Measurements from ENCODE around the gene ARHGAP44.
A peak's percentile ranks its signal among the peaks of the same experiment; 100 is the strongest.

ARHGAP44 gene

DNA sequence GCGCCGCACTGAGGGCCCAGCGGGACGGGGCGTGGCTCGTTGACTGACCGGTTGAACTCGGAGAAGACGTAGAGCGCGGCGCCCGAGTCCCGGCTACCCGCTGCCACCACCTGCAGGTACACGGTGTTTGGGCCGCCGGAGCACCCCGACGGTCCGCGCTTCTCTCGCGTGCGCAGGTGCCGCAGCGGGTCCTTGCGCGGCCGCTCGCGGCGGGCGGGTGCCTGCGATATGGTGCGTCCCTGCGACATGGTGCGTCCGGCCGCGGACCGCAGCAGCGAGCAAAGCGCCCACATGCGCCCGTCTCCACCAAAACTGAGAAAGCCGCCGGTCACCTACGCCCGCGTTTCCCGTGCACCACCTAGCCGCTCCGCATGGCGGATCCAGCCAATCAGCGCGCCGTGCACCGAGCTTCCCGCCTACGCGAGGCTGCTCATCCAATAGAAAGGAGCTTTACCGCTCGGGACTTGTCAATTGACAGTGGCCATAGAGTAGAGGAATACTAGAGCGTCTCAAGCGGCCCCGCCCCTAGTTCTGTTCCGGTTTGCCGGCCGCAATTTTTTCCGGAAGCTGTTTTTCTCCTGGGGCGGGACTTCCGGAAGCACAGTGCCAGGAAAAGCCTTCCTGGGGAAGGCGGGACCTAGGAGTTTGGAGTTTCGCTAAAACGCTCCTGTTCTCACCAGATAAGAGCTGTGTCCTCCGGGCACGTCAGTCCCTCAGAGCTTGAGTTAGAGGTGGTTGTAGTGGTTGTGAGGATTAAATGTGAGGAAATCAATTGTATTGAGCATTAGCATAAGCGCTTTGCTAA, 228.6 kb downstream of the ARHGAP44 start, which contains the start of gene ELAC2:
ELAC2 (minus strand) TSS at position 373 of the 805 bp plus-strand sequence; CDS start at position 293, 80 bp downstream.
- DNase-seq (ENCODE audit: low read depth in 1 of 2, low spot score in 1 of 2), result peak; percentile 89 to 95

DNA sequence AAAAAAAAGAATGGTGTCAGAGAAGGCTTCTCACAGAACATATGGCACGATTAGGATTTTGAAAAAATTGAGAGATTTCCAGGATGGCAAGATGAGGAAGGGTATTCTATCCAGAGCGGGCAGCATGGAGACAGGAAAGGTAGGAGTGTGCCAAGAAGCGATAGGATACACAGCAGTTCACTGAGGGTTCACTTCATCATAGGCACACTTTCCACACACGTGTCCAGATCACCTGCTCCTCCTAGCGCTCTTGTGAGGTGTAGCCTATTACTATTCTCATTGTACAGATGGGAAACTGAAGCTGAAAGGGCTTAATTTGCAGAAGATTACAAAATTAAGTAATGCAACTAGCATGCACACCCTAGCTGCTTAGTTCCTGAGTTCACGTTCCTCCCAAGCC, 234.7 kb downstream of the ARHGAP44 start:
- DNase-seq (ENCODE audit: low read depth in 1 of 2, low spot score in 1 of 2), result no peak

DNA sequence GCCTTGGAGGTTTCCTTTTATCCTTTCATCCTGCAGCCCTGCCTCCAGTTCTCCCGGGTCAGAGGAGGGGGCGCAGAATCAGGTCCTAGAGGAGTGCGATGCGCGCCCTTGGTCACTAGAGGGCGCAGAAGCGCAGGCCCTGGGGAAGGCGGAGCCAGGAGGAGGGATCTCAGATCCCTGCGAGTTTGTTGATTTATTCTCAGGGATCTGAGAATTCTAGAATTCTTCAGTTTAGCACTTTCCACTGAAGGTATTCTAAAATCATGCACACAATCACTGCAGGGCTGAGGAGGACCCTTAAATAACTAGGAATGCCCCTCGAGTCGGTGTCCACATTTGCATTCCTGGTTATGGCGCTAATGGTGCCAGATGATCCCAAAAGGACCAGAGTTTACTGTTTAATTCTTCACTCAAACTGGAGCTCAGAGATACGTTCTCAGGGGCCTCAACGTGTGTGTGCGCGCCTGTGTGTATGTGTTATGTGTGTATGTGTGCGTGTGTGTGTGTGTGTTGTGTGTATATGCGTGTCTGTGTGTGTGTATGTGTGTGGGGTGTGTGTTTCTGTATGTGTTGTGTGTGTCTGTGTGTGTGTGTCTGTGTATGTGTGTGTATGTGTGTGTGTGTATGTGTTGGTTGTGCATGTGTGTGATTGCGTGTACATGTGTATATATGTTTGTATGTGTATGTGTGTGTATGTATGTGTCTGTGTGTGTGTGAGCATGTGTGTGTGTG, 235.4 kb downstream of the ARHGAP44 start:
- DNase-seq (ENCODE audit: low read depth in 1 of 2, low spot score in 1 of 2), result peak; percentile 24 to 41

DNA sequence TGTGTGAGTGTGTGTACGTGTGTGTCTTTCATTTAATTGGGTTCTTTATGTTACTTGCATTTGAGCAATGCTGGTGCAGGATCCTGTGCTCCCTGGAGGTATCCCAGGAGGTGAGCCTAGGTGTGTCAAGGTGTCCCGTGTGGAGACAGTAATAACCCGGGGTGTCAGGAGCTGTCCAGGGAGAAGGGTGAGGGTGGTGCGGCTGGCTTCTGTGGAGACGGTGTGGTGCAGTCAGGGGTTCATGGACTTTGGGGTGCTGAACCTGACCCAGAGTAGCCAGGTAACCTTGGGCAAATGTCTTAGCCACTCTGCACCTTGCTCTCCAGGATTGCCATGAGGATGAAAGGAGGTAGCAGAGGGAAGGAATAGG, 235.9 kb downstream of the ARHGAP44 start:
- no peak for DNase-seq (ENCODE audit: low read depth in 1 of 2, low spot score in 1 of 2)

DNA sequence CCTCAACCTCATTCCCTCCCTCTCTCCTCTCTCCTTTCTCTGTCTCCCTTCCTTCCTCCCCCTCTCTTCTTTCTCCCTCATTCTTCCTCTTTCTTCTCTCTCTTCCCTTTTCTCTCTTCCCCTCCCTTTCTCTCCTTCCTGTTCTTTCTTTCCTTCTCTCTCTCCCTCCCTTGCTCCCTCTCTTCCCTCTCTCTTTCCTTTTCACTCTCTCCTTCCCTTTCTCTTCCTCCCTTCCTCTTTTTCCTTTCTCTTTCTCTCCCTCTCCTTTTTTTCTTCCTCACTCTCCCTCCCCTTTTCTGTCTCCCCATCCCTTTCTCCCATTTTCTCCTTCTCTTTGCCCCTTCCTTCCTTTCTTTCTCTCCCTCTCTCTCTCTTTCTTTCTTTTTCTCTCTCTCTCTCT, 236.4 kb downstream of the ARHGAP44 start:
- DNase-seq (ENCODE audit: low read depth in 1 of 2, low spot score in 1 of 2), result no peak

DNA sequence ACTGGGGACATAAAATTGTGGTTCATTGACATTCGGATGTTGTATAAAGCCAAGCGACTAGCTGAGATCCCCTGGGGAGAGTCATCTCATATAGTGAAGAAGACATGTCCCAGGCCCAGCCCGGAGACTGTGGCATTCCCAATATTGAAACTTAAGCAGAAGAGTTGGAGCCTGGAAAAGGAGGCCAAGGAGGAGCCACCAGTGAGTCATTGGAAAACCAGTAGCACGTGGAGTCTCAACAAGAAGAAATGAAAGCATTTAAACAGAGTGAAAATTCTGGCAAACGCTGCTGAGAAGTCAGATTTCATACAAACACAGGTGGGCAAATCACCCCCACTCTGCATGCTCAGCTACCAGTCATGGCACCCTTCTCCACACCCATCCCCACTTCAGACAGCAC, 237.9 kb downstream of the ARHGAP44 start:
- DNase-seq (ENCODE audit: low read depth in 1 of 2, low spot score in 1 of 2), result no peak

DNA sequence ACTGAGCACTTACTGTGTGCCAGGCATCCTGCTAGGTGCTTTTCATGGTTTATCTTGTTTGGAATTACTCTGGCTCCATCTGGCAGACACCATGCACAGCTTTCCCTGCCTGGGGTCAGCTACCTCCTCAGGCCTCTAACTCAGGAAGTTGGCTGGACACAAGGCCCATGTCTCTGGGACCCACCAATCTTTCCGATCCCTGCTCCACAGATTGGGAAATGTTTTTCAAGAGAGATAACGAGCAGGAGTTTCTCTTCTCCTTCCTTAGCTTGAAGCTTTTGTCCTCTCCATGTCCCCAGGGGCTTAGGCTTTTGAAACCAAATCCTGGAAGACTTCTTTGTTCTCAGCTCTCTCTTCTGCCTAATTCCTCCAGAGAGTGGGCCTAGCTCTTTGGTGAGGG, 240.0 kb downstream of the ARHGAP44 start:
- DNase-seq (ENCODE audit: low read depth in 1 of 2, low spot score in 1 of 2), result no peak

DNA sequence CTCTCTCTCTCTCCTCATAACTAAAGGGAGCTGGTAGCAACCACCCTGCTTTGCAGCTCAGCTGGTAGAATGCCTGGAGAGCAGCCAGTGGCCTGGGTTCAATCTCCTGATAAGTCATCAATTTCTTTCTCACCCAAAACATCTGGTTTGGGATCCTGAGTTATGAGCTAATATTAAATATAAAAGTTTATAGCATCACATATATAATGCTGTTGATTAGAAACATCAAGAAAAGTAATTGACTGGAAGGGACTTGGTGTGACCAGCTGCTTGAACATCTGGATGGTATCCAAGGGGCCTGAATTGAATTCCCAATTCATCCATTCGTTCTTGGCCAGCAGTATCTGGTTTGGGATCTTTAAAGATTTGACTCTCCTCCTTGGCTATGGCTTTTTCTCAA, 240.8 kb downstream of the ARHGAP44 start:
- DNase-seq (ENCODE audit: low read depth in 1 of 2, low spot score in 1 of 2), result no peak

DNA sequence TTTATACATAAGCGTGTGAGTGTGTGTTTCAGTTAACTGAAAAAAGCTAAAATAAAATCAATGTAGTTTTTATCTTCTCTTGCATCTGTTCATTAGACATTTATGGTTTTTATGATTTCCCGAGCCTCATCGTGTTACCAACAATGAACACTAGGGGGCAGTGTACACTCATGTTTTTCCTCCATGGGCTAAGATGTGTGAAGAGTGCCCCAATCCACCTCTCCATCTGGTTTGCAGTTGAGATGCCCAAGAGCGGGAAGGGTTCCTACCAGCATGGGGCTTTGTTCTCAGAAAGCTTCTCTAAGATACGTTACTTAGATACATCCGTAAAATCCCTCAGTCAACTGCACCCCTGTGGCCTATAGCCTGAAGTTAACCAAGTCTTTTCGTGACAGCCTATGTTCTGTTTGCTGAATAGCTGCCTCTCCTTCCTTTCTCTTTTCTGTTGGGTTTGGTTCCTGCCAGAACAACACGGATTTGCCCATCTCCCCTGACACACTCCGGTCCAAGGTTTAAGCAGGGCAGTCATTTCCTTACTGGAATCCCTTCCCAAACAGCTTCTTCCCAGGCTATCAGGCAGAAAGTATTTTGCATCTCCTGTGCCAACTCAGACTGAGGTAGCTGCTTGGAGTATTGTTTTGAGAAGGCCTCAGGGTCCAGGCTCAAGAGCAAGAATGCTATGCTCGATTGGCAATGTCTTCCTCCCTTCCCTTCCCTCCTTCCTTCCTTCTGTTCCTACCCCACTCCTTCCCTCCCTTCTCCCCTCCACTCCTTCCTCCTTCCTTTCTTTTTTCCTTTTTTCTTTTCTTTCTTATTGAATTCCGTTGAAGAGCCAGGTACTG, 241.4 kb downstream of the ARHGAP44 start:
- DNase-seq (ENCODE audit: low read depth in 1 of 2, low spot score in 1 of 2), result peak in 1 of 2 donors; percentile 10

DNA sequence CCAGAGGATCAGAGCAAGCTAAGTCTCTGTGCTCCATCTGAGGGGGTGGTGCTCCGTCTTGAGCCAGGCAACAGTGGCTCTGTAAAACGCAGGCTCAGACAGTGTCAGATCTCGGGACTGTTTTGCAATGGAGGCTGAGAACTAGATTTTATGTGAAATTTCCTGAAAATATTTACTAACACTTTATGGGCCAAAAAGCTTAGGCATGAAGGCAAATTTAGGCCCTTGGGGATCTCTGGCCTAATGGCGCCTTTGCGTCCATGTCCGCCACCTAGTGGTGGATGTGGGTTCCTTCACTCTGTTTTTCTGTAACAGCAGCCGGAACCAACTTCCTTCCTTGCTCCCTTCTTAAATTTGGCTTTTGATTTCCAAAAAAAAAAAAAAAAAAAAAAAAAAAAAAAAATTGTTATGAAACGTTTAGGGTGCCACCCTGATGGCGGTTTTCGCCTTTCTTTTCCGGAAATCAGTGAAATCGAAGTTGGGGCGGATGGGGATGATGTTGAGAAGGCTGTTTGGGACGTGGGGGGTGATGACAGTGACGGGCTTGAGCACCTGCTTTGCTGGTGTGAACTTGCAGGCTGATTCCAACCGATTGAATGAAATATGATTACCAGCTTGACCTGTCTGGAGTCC, 242.5 kb downstream of the ARHGAP44 start:
- peak in 1 of 2 donors; percentile 15 for DNase-seq (ENCODE audit: low read depth in 1 of 2, low spot score in 1 of 2)

DNA sequence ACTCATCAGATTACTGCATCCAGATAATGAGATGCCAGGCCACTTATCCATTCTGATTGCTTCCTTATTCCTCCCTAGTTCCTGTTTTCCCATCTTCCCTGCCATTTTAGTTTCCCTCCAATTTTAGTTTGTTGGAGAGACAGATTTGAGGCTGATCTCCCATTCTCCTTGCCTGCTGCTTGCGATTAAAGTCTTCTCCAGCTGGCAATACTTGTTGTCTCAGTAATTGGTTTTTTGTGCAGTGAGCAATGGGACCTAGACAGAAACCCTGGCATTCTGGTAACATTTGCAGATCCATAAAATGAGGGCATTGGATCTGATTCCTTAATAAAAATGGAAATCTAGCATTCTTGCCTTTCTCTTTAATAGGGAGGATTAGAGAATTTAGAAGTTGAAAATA, 246.1 kb downstream of the ARHGAP44 start:
- no peak for DNase-seq (ENCODE audit: low read depth in 1 of 2, low spot score in 1 of 2)

DNA sequence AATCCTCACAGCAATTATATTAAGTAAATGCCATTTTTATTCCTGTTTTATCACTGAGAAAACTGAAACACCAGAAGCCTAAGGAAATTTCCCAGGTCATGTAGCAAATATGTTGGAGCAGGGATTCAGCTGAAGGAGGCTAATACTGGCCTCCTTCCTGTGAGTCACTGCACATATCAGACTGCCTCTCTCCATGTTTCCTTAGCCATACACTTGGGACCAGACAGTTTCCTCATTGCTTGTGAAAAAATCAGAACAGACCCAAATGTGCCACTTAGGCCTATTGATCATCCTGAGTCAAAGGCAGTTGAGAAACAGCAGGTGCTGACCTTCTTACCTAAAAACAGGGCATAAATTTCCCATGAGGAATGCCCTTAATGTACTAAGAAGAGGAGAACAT, 247.5 kb downstream of the ARHGAP44 start:
- no peak for DNase-seq (ENCODE audit: low read depth in 1 of 2, low spot score in 1 of 2)

DNA sequence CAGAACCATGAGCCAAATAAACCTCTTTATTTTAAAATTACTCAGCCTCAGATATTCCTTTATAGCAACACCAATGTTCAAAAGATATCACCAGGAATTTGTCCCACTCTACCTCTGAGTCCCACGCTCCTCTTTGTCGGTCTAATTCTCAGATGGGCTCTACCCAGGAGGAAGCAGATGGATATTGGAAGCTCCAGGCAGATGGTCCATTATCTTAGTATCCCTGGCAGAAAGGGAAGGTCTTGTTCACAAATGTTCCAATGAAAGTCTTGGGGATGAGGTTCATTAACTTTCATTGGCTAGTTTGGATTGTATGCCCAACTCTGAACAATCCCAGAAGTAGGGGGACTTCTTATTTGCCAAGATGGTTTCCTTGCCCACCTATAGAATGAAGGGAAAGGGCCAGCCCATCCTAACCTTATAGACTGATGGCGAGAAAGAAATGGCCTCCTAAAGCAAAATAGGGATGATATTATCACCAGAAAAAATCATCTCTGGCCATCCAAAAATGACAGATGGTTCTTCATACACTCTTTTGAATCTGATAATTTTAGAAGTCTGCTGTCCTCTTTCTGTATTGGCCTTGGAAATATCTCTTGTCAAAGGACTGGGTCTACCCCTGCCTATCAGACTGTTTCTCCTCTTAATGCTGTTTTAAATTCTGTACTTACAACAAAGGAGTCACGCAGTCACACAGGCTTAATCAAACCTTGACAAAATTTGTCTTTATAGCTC, 249.8 kb downstream of the ARHGAP44 start:
- no peak for DNase-seq (ENCODE audit: low read depth in 1 of 2, low spot score in 1 of 2)
